Endothelial cell of umbilical vein (primary cell): ENCODE measurements around the gene ARSK. TPM values are rescaled to one million over a fixed set of nuclear protein-coding genes. Genes with fewer than 3 reads are reported as not detected.

Experiments
- BruUV-seq: library from RNA; stranded (reverse); fragments of 400-500 nt; replicated peaks from 2 replicates; lab custom pipeline; 2021; lab: Mats Ljungman, UMichigan
- CTCF ChIA-PET: fragments of 300-600, 350-600 bp; sonication (Branson Sonifier 250); formaldehyde crosslinking; loops from one replicate; lab custom pipeline; 2021; ENCODE audit warnings: antibody characterized with exemption, inconsistent platforms; lab: Charles Lee
- POLR2A ChIA-PET: fragments of 300-600, 350-600 bp; sonication (Branson Sonifier 250); formaldehyde crosslinking; loops from one replicate; lab custom pipeline; 2021; ENCODE audit warnings: antibody characterized with exemption, inconsistent platforms; lab: Charles Lee
- DNase-seq: peaks from one replicate; pipeline ENCODE4 v3.0.0-alpha.2; 2011; ENCODE audit warnings: low read depth, low spot score
- FAIRE-seq: peaks from 2 replicates; lab custom pipeline; 2011; peaks lifted over from hg19 to GRCh38; lab: Jason Lieb, UNC
- H2AFZ ChIP-seq: 2 replicates; pipeline ENCODE4 v1.6.0; 2012; ENCODE audit warnings: low read depth, low read length, control low read depth, inconsistent platforms
- H3K27ac ChIP-seq: 2 replicates; pipeline ENCODE4 v1.5.1; 2011; ENCODE audit warnings: low read depth, mild to moderate bottlenecking, control low read depth, low read length, moderate library complexity; ENCODE audit not compliant: insufficient read depth
- H3K27me3 ChIP-seq, 2 experiments: 2 replicates each; pipeline versions ENCODE4 v1.6.0 to v1.6.1; 2011; ENCODE audit warnings: low read length in 2 of 2, mixed read lengths in 1 of 2; ENCODE audit not compliant: control insufficient read depth in 2 of 2, insufficient read depth in 2 of 2
- H3K36me3 ChIP-seq, 2 experiments: 2 replicates in 1 of 2; 3 replicates in 1 of 2; pipeline ENCODE4 v1.5.1; 2011; ENCODE audit warnings: low read length in 2 of 2, mild to moderate bottlenecking in 1 of 2, moderate library complexity in 1 of 2; ENCODE audit not compliant: control insufficient read depth in 2 of 2, insufficient read depth in 2 of 2; ENCODE audit errors: extremely low read depth in 1 of 2
- H3K4me1 ChIP-seq: 3 replicates; pipeline ENCODE4 v1.5.1; 2011; ENCODE audit warnings: mild to moderate bottlenecking, low read length; ENCODE audit not compliant: control insufficient read depth, insufficient read depth; ENCODE audit errors: extremely low read depth
- H3K4me2 ChIP-seq: 2 replicates; pipeline ENCODE4 v1.6.1; 2011; ENCODE audit warnings: low read length, control low read depth, mixed read lengths; ENCODE audit not compliant: insufficient read depth
- H3K4me3 ChIP-seq, 3 experiments: fragments of 200-600 bp in 1 of 3; sonication (generic), shearing (Covaris generic) in 1 of 3; replicated peaks in 1 of 3; 2 replicates each; pipeline ENCODE4 v1.5.1; 2011 to 2016; ENCODE audit warnings: control low read depth in 3 of 3, low read length in 3 of 3, mild to moderate bottlenecking in 2 of 3, inconsistent platforms in 1 of 3, low read depth in 1 of 3, moderate library complexity in 1 of 3; ENCODE audit not compliant: insufficient read depth in 1 of 3
- H3K79me2 ChIP-seq: 2 replicates; pipeline ENCODE4 v1.6.0; 2012; ENCODE audit warnings: low read length, inconsistent platforms; ENCODE audit not compliant: control insufficient read depth, insufficient read depth
- H3K9ac ChIP-seq: replicated peaks from 2 replicates; pipeline ENCODE3; 2011; ENCODE audit warnings: low read length, control low read depth; ENCODE audit not compliant: insufficient read depth; ENCODE audit errors: extremely low read depth
- H3K9me1 ChIP-seq: replicated peaks from 3 replicates; pipeline ENCODE4 v1.6.0; 2011; ENCODE audit warnings: mild to moderate bottlenecking, low read length; ENCODE audit not compliant: control insufficient read depth, insufficient read depth; ENCODE audit errors: extremely low read depth
- H3K9me3 ChIP-seq: replicated peaks from 2 replicates; pipeline ENCODE4 v1.5.1; 2012; ENCODE audit warnings: low read length, inconsistent platforms; ENCODE audit not compliant: control insufficient read depth, insufficient read depth
- H4K20me1 ChIP-seq: replicated peaks from 2 replicates; pipeline ENCODE3; 2011; ENCODE audit warnings: mild to moderate bottlenecking, low read length; ENCODE audit not compliant: control insufficient read depth, insufficient read depth; ENCODE audit errors: extremely low read depth
- CTCF ChIP-seq, 2 donors: IDR thresholded peaks; 1 replicate in 1 of 2; 2 replicates in 1 of 2; pipeline ENCODE4 v1.5.1; 2011; ENCODE audit warnings: low read length in 2 of 2, mild to moderate bottlenecking in 2 of 2, moderate library complexity in 2 of 2, control low read depth in 1 of 2, inconsistent platforms in 1 of 2, low read depth in 1 of 2; ENCODE audit not compliant: insufficient read depth in 1 of 2; ENCODE audit errors: extremely low read depth in 1 of 2
- EZH2 ChIP-seq: IDR thresholded peaks from 2 replicates; pipeline ENCODE4 v1.6.1; 2012; ENCODE audit warnings: borderline replicate concordance, low read depth, mild to moderate bottlenecking, moderate library complexity, low read length, inconsistent platforms; ENCODE audit not compliant: severe bottlenecking
- FOS ChIP-seq: IDR thresholded peaks from 2 replicates; pipeline ENCODE4 v1.6.1; 2011; ENCODE audit warnings: mild to moderate bottlenecking, low read length, moderate library complexity, borderline replicate concordance; ENCODE audit not compliant: insufficient read depth
- JUN ChIP-seq: IDR thresholded peaks from 2 replicates; pipeline ENCODE4 v1.6.1; 2011; ENCODE audit warnings: borderline replicate concordance, low read depth; ENCODE audit not compliant: insufficient read length, insufficient read depth
- MYC ChIP-seq: IDR thresholded peaks from one replicate; pipeline ENCODE4 v1.6.1; 2011; ENCODE audit warnings: mild to moderate bottlenecking, low read depth, low read length
- POLR2A ChIP-seq: IDR thresholded peaks from 2 replicates; pipeline ENCODE4 v1.6.1; 2012; ENCODE audit warnings: low read depth, mild to moderate bottlenecking, control low read depth, low read length
- POLR2AphosphoS5 ChIP-seq: IDR thresholded peaks from 2 replicates; pipeline ENCODE4 v1.6.1; 2012; ENCODE audit warnings: low read depth, mild to moderate bottlenecking, control low read depth, low read length, moderate library complexity; ENCODE audit not compliant: insufficient read depth
- dilution Hi-C: fragments of 300-500 bp; cut with MboI; formaldehyde crosslinking; loops from one replicate; pipeline ENCODE4 v1.15.0; 2019; ENCODE audit warnings: low sequenced_read_pairs; ENCODE audit not compliant: extremely low pct_ligation_motif_present
- intact Hi-C: fragments of 100-400 bp; cut with micrococcal nuclease; formaldehyde crosslinking; loops from one replicate; pipeline ENCODE4 v1.10.0; 2022
- polyA plus RNA-seq, 4 experiments: library from polyadenylated mRNA; depleted of rRNA in 3 of 4; stranded (reverse) in 3 of 4; unstranded in 1 of 4; fragments of >200 nt; gene quantifications; 2 replicates each; pipeline versions ENCODE4 v1.2.1 to v1.2.3, GENCODE V29; 2011 to 2012; ENCODE audit warnings: missing spikeins in 1 of 4
- total RNA-seq: library from RNA; stranded (reverse); gene quantifications from 2 replicates; pipeline ENCODE4 v1.2.3, GENCODE V29; 2021
- TF ChIP-seq, protein P1 (sequence below): IDR thresholded peaks from 2 replicates; pipeline ENCODE4 v1.6.1; 2011; ENCODE audit not compliant: insufficient read depth, insufficient read length

Gene ARSK
- total and polyA plus RNA-seq, 2 donors (not counting 3 experiments of a cell fraction or from before 2014, with no cell fraction given) = 3.7 to 4.9 TPM

GRCh38 chr5:95519151-95519550 is 35.8 kb upstream of the ARSK start:
- Histone ChIP-seq H3K4me1 (no peaks in the 10 kb centered on the region), H3K9me1 (no peaks in the 10 kb centered on the region), H4K20me1 (no peaks in the 10 kb centered on the region), H3K9me3 (no peaks in the 10 kb centered on the region), H3K27me3 (no peaks in the 10 kb centered on the region), H3K79me2 (no peaks in the 10 kb centered on the region), H3K4me3 (no peak overlapping the region), H3K36me3 (peaks cover 9 to 34% of the 10 kb centered on the region in 2 experiments), H3K27ac (no peak overlapping the region), H3K9ac (no peak overlapping the region), H2AFZ (no peak overlapping the region), H3K4me2 (no peak overlapping the region)
- ChIA-PET CTCF (interaction anchor here (0.7 kb wide), 1 partner anchor 235 kb away, joined by 3 read pairs; no protein-coding TSS in a partner anchor), POLR2A (no interaction called here)
- FAIRE-seq = no peak
- no peak for TF ChIP-seq POLR2A
- TF ChIP-seq JUN = no peak
- no peak for TF ChIP-seq MYC
- no peak for TF ChIP-seq CTCF (IDR thresholded peaks at IDR 0.05; ENCODE audit: extremely low read depth in 1 of 2, insufficient read depth in 1 of 2, low read depth in 1 of 2, low read length in 2 of 2)
- no peak for TF ChIP-seq POLR2AphosphoS5
- no peak for TF ChIP-seq EZH2
- no peak for TF ChIP-seq FOS
- TF ChIP-seq, protein P1, sequence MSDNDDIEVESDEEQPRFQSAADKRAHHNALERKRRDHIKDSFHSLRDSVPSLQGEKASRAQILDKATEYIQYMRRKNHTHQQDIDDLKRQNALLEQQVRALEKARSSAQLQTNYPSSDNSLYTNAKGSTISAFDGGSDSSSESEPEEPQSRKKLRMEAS = no peak
- DNase-seq = no peak
- BruUV-seq = no TSS peak
- intact Hi-C loops = no loop called here
- dilution Hi-C loops = no loop called here
